HFFc6 (cell line): ENCODE measurements around the gene LYSET. TPM values are rescaled to one million over a fixed set of nuclear protein-coding genes. Genes with fewer than 3 reads are reported as not detected.
"Not testable (repeated sequence)": the region's sequence is repeated elsewhere in the genome, so short reads cannot be mapped to it uniquely, and the experiment has no call there.

Experiments used
- DNase-seq: peaks from one replicate; pipeline ENCODE4 v3.0.0-alpha.2; 2018
- H3K27ac Mint-ChIP-seq: 2 replicates; pipeline ENCODE4 v1.8.0; 2020; ENCODE audit warnings: mild to moderate bottlenecking, mixed read lengths
- H3K27me3 Mint-ChIP-seq: 2 replicates; pipeline ENCODE4 v1.8.0; 2021; ENCODE audit warnings: mild to moderate bottlenecking, moderate library complexity, mixed read lengths; ENCODE audit not compliant: insufficient read depth
- H3K36me3 Mint-ChIP-seq: 2 replicates; pipeline ENCODE4 v1.8.0; 2021; ENCODE audit warnings: low read depth, mixed read lengths
- H3K4me1 Mint-ChIP-seq: 2 replicates; pipeline ENCODE4 v1.8.0; 2020; ENCODE audit warnings: low read depth, mixed read lengths
- H3K4me3 Mint-ChIP-seq: 2 replicates; pipeline ENCODE4 v1.8.0; 2020; ENCODE audit warnings: mild to moderate bottlenecking, moderate library complexity, mixed read lengths
- H3K9me3 Mint-ChIP-seq: 2 replicates; pipeline ENCODE4 v1.8.0; 2020; ENCODE audit warnings: mild to moderate bottlenecking, mixed read lengths
- CTCF ChIP-seq: fragments of 200-600 bp; sonication (generic); IDR thresholded peaks from 2 replicates; pipeline ENCODE4 v1.5.0; 2021; ENCODE audit warnings: antibody characterized with exemption, mild to moderate bottlenecking
- total RNA-seq, 6 experiments: library from RNA; stranded (reverse); fragmentation: NEBNext Ultra II Directional; extraction: Animal tissue kit (Norgen Biotek cat#: 25700); gene quantifications; 2 replicates in 1 of 6; 3 replicates in 5 of 6; pipeline ENCODE4 v1.2.3, GENCODE V29; 2021

Gene LYSET
- total RNA-seq, 6 experiments from 2014 or later: 10.7 to 14.5 (median 12.8) TPM

DNA sequence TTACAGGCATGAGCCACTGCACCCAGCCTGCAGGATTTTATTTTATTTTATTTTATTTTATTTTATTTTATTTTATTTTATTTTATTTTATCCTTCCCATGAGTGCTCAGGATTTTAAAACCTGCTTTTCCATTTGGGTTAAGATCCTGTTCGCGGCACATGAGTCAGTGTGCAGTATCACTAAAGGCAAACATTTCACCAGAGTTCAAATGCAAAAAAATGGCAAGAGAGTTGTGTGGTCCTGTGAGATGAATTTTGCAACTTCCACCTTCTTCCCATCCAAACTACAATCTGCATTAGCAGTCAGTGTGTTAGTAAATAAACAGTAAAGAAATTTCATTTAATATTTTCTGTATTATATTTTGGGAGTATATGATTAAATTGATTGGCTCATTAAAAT lies 29.4 kb upstream of the LYSET start:
- peaks cover 10% of the 10 kb centered on the region; the same call in 1 of the 2 replicates for H3K27me3 Mint-ChIP-seq
- H3K4me3 Mint-ChIP-seq: no peak overlapping the region
- H3K9me3 Mint-ChIP-seq: no peaks in the 10 kb centered on the region
- no peaks in the 10 kb centered on the region for H3K36me3 Mint-ChIP-seq
- H3K27ac Mint-ChIP-seq: no peak overlapping the region
- no peak for TF ChIP-seq CTCF
- DNase-seq: no peak
- H3K4me1 Mint-ChIP-seq: peaks cover 9% of the 10 kb centered on the region

DNA sequence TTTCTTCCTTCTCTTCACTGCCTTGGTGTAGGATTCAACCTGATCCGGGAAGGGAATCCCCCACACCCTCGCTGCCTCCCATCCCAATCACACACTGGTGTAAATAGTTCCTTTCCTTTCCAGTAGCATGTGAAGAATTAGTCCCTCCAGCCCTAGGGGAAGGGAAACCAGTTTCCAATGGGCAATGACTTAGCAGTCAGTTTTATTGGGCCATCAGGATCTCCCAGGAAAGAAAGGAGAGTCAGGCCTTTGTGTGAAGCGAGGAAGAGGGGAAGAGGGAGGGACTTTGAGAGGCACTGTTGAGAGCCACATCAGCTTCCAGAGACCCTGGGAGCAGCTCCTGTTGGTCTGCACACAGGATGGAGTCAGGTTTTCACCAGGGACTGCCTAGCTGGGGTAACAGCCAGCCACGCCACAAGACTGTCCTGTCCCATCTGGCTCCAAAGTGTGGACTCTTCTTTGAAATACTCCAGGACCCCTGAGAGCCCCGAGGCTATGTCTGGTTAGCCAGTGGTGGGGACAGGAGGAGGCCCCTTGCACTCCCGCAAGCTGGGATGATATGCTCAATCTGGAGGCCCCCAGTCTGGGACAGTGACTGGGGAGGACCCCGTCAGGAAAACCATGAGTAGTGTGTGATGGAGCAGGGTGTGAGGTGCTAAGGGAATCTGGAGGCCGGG lies 28.3 kb upstream of the LYSET start:
- Mint-ChIP-seq H3K27me3 (peaks cover 10% of the 10 kb centered on the region; the same call in 1 of the 2 replicates), H3K4me1 (peaks cover under 1% of the 10 kb centered on the region; the same call in 1 of the 2 replicates), H3K4me3 (no peak overlapping the region), H3K27ac (no peak overlapping the region), H3K36me3 (no peaks in the 10 kb centered on the region), H3K9me3 (no peaks in the 10 kb centered on the region)
- TF ChIP-seq CTCF: no peak
- DNase-seq: no peak

DNA sequence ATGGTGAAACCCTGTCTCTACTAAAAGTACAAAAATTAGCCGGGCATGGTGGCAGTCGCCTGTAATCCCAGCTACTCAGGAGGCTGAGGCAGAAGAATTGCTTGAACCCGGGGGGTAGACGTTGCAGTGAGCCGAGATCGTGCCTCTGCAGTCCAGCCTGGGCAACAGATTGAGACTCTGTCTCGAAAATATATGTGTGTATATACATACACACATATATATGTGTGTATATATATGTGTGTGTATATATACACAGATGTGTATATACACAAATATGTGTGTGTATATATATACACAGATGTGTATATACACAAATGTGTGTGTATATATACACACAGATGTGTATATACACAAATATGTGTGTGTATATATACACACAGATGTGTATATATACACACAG lies 26.8 kb upstream of the LYSET start:
- not testable (repeated sequence) for H3K9me3 Mint-ChIP-seq, DNase-seq, H3K27ac Mint-ChIP-seq, H3K36me3 Mint-ChIP-seq, H3K4me3 Mint-ChIP-seq, H3K27me3 Mint-ChIP-seq, H3K4me1 Mint-ChIP-seq

GRCh38 chr14:93159625-93160352 lies 25.3 kb upstream of the LYSET start:
- H3K36me3 Mint-ChIP-seq, DNase-seq, H3K27ac Mint-ChIP-seq, H3K27me3 Mint-ChIP-seq, H3K4me1 Mint-ChIP-seq, H3K4me3 Mint-ChIP-seq, H3K9me3 Mint-ChIP-seq: not testable (repeated sequence)

DNA sequence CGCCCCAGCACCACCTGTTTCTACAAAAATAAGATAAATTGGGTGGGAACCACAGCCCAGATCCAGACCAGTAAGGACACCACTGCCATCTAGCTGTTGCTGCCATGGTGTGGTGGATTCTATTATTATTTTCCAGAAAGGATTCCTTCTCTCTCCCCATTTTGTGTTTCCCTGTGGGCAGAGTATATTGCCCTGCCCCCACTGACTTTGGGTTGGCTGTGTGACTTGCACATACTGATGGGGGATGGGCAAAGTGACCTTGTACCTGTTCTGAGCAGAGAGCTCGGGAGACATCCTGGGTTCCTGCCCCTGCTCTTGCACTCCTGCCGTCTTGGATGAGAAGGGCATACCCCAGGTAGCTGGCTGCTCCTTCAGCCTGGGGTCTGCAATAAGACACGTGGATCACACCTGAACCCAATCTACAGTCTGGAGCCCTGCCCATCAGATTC lies 24.7 kb upstream of the LYSET start:
- Mint-ChIP-seq H3K4me3 (no peak overlapping the region), H3K9me3 (no peaks in the 10 kb centered on the region), H3K27me3 (no peaks in the 10 kb centered on the region; the same call in 1 of the 2 replicates), H3K27ac (no peak overlapping the region), H3K36me3 (no peaks in the 10 kb centered on the region), H3K4me1 (no peaks in the 10 kb centered on the region)
- TF ChIP-seq CTCF: peak; percentile 65
- peak; percentile 32 for DNase-seq

DNA sequence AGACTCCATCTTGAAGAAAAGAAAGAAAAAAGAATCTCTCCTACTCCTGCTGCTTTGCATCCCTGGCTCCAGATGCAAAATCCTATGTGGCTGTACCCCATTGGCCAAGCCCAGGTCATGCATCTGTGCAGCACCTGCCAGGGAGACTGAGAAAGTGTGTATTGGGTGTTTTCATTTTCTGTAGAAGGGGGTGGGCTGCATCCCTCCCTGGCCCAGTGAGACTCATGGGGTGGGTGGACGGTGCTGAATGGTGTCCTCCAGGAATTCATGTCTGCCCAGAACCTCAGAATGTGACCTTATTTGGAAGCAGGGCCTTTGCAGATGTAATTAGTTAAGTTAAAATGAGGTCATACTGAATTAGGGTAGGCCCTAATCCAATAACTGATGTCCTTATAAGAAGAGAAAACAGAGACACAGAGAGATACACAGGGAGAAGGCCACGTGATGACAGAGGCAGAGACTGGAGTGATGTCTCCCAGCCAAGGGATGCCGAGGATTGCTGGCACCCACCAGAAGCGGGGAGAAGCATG lies 23.6 kb upstream of the LYSET start:
- H3K4me1 Mint-ChIP-seq: no peaks in the 10 kb centered on the region
- H3K27me3 Mint-ChIP-seq: no peaks in the 10 kb centered on the region; the same call in 1 of the 2 replicates
- H3K27ac Mint-ChIP-seq: no peak overlapping the region
- H3K36me3 Mint-ChIP-seq: no peaks in the 10 kb centered on the region
- no peaks in the 10 kb centered on the region for H3K9me3 Mint-ChIP-seq
- TF ChIP-seq CTCF: no peak
- DNase-seq: no peak
- no peak overlapping the region for H3K4me3 Mint-ChIP-seq
